HCT116 (cell line): ENCODE measurements around the gene HMX3. TPM values are rescaled to one million over a fixed set of nuclear protein-coding genes. Genes with fewer than 3 reads are reported as not detected.

Experiments
- ATAC-seq: fragments of 200-7000 bp; cut with Tn5 transposase; 2 replicates; pipeline ENCODE4 v1.9.1; 2020; ENCODE audit warnings: mild to moderate bottlenecking, moderate library complexity
- BruUV-seq: library from RNA; stranded (reverse); fragments of 400-500 nt; replicated peaks from 2 replicates; lab custom pipeline; 2021; lab: Mats Ljungman, UMichigan
- CTCF ChIA-PET: fragments of 300-600 bp; sonication (Branson Sonifier 250); formaldehyde crosslinking; loops from one replicate; lab custom pipeline; 2021; ENCODE audit warnings: antibody characterized with exemption; lab: Charles Lee
- POLR2A ChIA-PET: fragments of 300-600, 350-600 bp; sonication (Branson Sonifier 250); formaldehyde crosslinking; loops from one replicate; lab custom pipeline; 2021; ENCODE audit warnings: antibody characterized with exemption; lab: Charles Lee
- RAD21 ChIA-PET, 2 experiments: fragments of 300-600 bp; sonication (Branson Sonifier 250); formaldehyde crosslinking; loops; one replicate each; lab custom pipeline; 2023; ENCODE audit warnings: low total read pairs in 2 of 2; ENCODE audit not compliant: uncharacterized antibody in 2 of 2, unreplicated experiment in 2 of 2, low non-redundant PET in 1 of 2; lab: Charles Lee
- DNase-seq: peaks from one replicate; pipeline ENCODE4 v3.0.0-alpha.2; 2010; ENCODE audit warnings: low read depth, low spot score
- H2AFZ ChIP-seq: fragments of 200-600 bp; shearing (Covaris generic), sonication (generic); 2 replicates; pipeline ENCODE4 v1.6.1; 2017; ENCODE audit warnings: low read depth, mixed run types, mixed read lengths, antibody characterized with exemption, low read length; ENCODE audit not compliant: poor library complexity, severe bottlenecking
- H3K27ac ChIP-seq: 2 replicates; pipeline ENCODE4 v1.5.1; 2012; ENCODE audit warnings: low read depth, low read length
- H3K27me3 ChIP-seq: fragments of 200-600 bp; sonication (generic); 2 replicates; pipeline ENCODE4 v1.6.1; 2016; ENCODE audit warnings: mixed run types, low read length, mixed read lengths; ENCODE audit not compliant: insufficient read depth
- H3K36me3 ChIP-seq, 2 experiments: fragments of 200-500 bp in 1 of 2; fragments of 200-600 bp in 1 of 2; sonication (Bioruptor generic) in 1 of 2; sonication (generic) in 1 of 2; 2 replicates each; pipeline versions ENCODE4 v1.5.1 to v1.6.1; 2014 to 2016; ENCODE audit warnings: low read length in 2 of 2, inconsistent platforms in 1 of 2, mixed read lengths in 1 of 2, mixed run types in 1 of 2; ENCODE audit not compliant: insufficient read depth in 2 of 2, control insufficient read depth in 1 of 2
- H3K4me1 ChIP-seq, 2 experiments: fragments of 200-600 bp in 1 of 2; sonication (generic) in 1 of 2; 2 replicates each; pipeline versions ENCODE4 v1.5.1 to v1.6.1; 2012 to 2017; ENCODE audit warnings: low read length in 2 of 2, inconsistent platforms in 1 of 2, mild to moderate bottlenecking in 1 of 2, mixed read lengths in 1 of 2, mixed run types in 1 of 2, moderate library complexity in 1 of 2; ENCODE audit not compliant: insufficient read depth in 2 of 2, control insufficient read depth in 1 of 2
- H3K4me2 ChIP-seq: fragments of 200-600 bp; sonication (generic); 2 replicates; pipeline ENCODE4 v1.6.1; 2017; ENCODE audit warnings: mixed run types, low read length, mixed read lengths
- H3K4me3 ChIP-seq, 2 experiments: fragments of 200-600 bp in 1 of 2; sonication (generic) in 1 of 2; replicated peaks in 1 of 2; 2 replicates each; pipeline ENCODE4 v1.5.1; 2011 to 2016; ENCODE audit warnings: low read length in 2 of 2, control low read depth in 1 of 2, low read depth in 1 of 2, mild to moderate bottlenecking in 1 of 2, mixed read lengths in 1 of 2, mixed run types in 1 of 2
- H3K79me2 ChIP-seq: fragments of 200-600 bp; sonication (generic); 2 replicates; pipeline ENCODE4 v1.6.1; 2017; ENCODE audit warnings: mild to moderate bottlenecking, mixed run types, low read length, moderate library complexity, mixed read lengths; ENCODE audit not compliant: insufficient read depth
- H3K9ac ChIP-seq: fragments of 200-600 bp; sonication (generic); 2 replicates; pipeline ENCODE4 v1.6.1; 2016; ENCODE audit warnings: low read length, mixed read lengths
- H3K9me2 ChIP-seq: fragments of 200-600 bp; sonication (generic), shearing (Covaris generic); 2 replicates; pipeline ENCODE4 v1.6.1; 2017; ENCODE audit warnings: mixed run types, mild to moderate bottlenecking, moderate library complexity; ENCODE audit not compliant: insufficient read depth
- H3K9me3 ChIP-seq, 2 experiments: fragments of 200-500 bp in 1 of 2; fragments of 200-600 bp in 1 of 2; sonication (Bioruptor generic) in 1 of 2; sonication (generic) in 1 of 2; 2 replicates each; pipeline ENCODE4 v1.6.1; 2014 to 2017; ENCODE audit warnings: low read length in 2 of 2, mixed read lengths in 2 of 2, inconsistent platforms in 1 of 2, low read depth in 1 of 2, mild to moderate bottlenecking in 1 of 2, mixed run types in 1 of 2, moderate library complexity in 1 of 2; ENCODE audit not compliant: control insufficient read depth in 1 of 2, insufficient read depth in 1 of 2
- H4K20me1 ChIP-seq: fragments of 200-600 bp; sonication (generic), shearing (Covaris generic); 2 replicates; pipeline ENCODE4 v1.6.1; 2017; ENCODE audit warnings: mixed run types, mild to moderate bottlenecking, moderate library complexity; ENCODE audit not compliant: insufficient read depth
- ATF3 ChIP-seq: IDR thresholded peaks from 2 replicates; pipeline ENCODE4 v1.6.1; 2012
- CTCF ChIP-seq, 3 experiments: fragments of 200-600 bp in 1 of 3; sonication (generic) in 1 of 3; IDR thresholded peaks in 2 of 3; conservative IDR thresholded peaks in 1 of 3; 2 replicates each; pipeline ENCODE4 v1.5.1; 2012 to 2017; ENCODE audit warnings: low read depth in 2 of 3, low read length in 2 of 3, antibody characterized with exemption in 1 of 3, borderline replicate concordance in 1 of 3, control low read depth in 1 of 3, mild to moderate bottlenecking in 1 of 3, mixed read lengths in 1 of 3, mixed run types in 1 of 3, moderate library complexity in 1 of 3; ENCODE audit not compliant: insufficient read depth in 1 of 3
- EGR1 ChIP-seq: IDR thresholded peaks from 2 replicates; pipeline ENCODE4 v1.6.1; 2012; ENCODE audit warnings: low read depth
- ELF1 ChIP-seq: IDR thresholded peaks from 2 replicates; pipeline ENCODE4 v1.6.1; 2012; ENCODE audit warnings: low read depth, borderline replicate concordance
- EZH2 ChIP-seq: fragments of 200-600 bp; sonication (generic); IDR thresholded peaks from 2 replicates; pipeline ENCODE4 v1.6.1; 2017; ENCODE audit warnings: antibody characterized with exemption, mixed run types
- FOSL1 ChIP-seq: IDR thresholded peaks from 2 replicates; pipeline ENCODE4 v1.6.1; 2012; ENCODE audit warnings: low read depth
- JUND ChIP-seq: IDR thresholded peaks from 2 replicates; pipeline ENCODE4 v1.6.1; 2012
- POLR2AphosphoS5 ChIP-seq: IDR thresholded peaks from 2 replicates; pipeline ENCODE4 v1.6.1; 2011; ENCODE audit warnings: mild to moderate bottlenecking, low read depth, low read length, moderate library complexity
- RAD21 ChIP-seq: IDR thresholded peaks from 2 replicates; pipeline ENCODE4 v1.6.1; 2012; ENCODE audit warnings: low read depth, mild to moderate bottlenecking
- SIN3A ChIP-seq: IDR thresholded peaks from 2 replicates; pipeline ENCODE4 v1.6.1; 2012; ENCODE audit warnings: low read depth
- SP1 ChIP-seq: IDR thresholded peaks from 2 replicates; pipeline ENCODE4 v1.6.1; 2012; ENCODE audit warnings: low read depth
- SRF ChIP-seq: IDR thresholded peaks from 2 replicates; pipeline ENCODE4 v1.6.1; 2012; ENCODE audit warnings: low read depth
- ZFX ChIP-seq: fragments of 450-650 bp; IDR thresholded peaks from 2 replicates; pipeline ENCODE4 v1.6.1; 2017
- ZNF274 ChIP-seq: fragments of 200-500 bp; sonication (Bioruptor generic); IDR thresholded peaks from 2 replicates; pipeline ENCODE4 v1.6.1; 2014; ENCODE audit warnings: mild to moderate bottlenecking, low read depth, low read length, inconsistent platforms
- intact Hi-C: fragments of 100-400 bp; cut with micrococcal nuclease; formaldehyde crosslinking; loops from 2 replicates; pipeline ENCODE4 v1.10.0; 2022
- total RNA-seq: library from RNA; stranded (reverse); gene quantifications from one replicate; pipeline ENCODE4 v1.2.1, GENCODE V29; 2021; ENCODE audit not compliant: unreplicated experiment

Gene HMX3
- total RNA-seq, 1 experiment from 2014 or later: not detected

GRCh38 chr10:123145542-123146012 is 9.8 kb downstream of the HMX3 start:
- no peak overlapping the region for H2AFZ ChIP-seq
- H3K4me1 ChIP-seq: peaks cover 0 to 1% of the 10 kb centered on the region in 2 experiments; a peak in 1 of 4 replicates
- H3K9me3 ChIP-seq: no peaks in the 10 kb centered on the region
- no peaks in the 10 kb centered on the region for H3K79me2 ChIP-seq
- no peak overlapping the region for H3K9ac ChIP-seq
- ChIA-PET CTCF (interaction anchor here (0.7 to 1.0 kb wide), 2 partner anchors 8 to 235 kb away, joined by 3 to 4 read pairs; partner anchors contain the start of gene BUB3), RAD21 (no interaction called here), POLR2A (interaction anchor here (0.7 to 1.7 kb wide), 2 partner anchors 8 to 419 kb away, joined by 3 to 6 read pairs; partner anchors contain the start of gene BUB3)
- no peaks in the 10 kb centered on the region for H3K27me3 ChIP-seq
- no peaks in the 10 kb centered on the region for H4K20me1 ChIP-seq
- no TSS peak for BruUV-seq
- H3K36me3 ChIP-seq: no peaks in the 10 kb centered on the region
- no peak overlapping the region for H3K4me3 ChIP-seq
- ATAC-seq (no peak), DNase-seq (no peak)
- H3K4me2 ChIP-seq: no peak overlapping the region
- H3K9me2 ChIP-seq: no peaks in the 10 kb centered on the region
- H3K27ac ChIP-seq: no peak overlapping the region
- intact Hi-C loops: no loop called here
- TF ChIP-seq RAD21: no peak
- no peak for TF ChIP-seq POLR2AphosphoS5
- TF ChIP-seq SP1: no peak
- no peak for TF ChIP-seq SIN3A
- TF ChIP-seq EZH2: no peak
- TF ChIP-seq FOSL1: no peak
- no peak for TF ChIP-seq ATF3
- no peak for TF ChIP-seq JUND
- TF ChIP-seq ZNF274: no peak
- TF ChIP-seq EGR1: no peak
- no peak for TF ChIP-seq SRF
- TF ChIP-seq ELF1: no peak
- no peak for TF ChIP-seq CTCF (IDR thresholded peaks at IDR 0.05 in 2 of 3, conservative IDR thresholded peaks at IDR 0.05 in 1 of 3; ENCODE audit: borderline replicate concordance in 1 of 3, insufficient read depth in 1 of 3, low read depth in 2 of 3, low read length in 2 of 3)
- TF ChIP-seq ZFX: no peak
